Activated B cell treated with CpG ODN at 0.5 μM for 24 hours (primary cell): ENCODE measurements around the gene CCNB2. TPM values are rescaled to one million over a fixed set of nuclear protein-coding genes. Genes with fewer than 3 reads are reported as not detected.

Experiments used
- ATAC-seq: fragments of 200-7000 bp; cut with Tn5 transposase; one replicate; pipeline ENCODE4 v1.10.0; 2021; ENCODE audit warnings: low read depth, mild to moderate bottlenecking, moderate library complexity
- CTCF ChIA-PET: fragments of 350-600 bp; sonication (Branson Sonifier 250); formaldehyde crosslinking; loops from one replicate; lab custom pipeline; 2021; ENCODE audit warnings: antibody characterized with exemption; lab: Charles Lee
- POLR2A ChIA-PET: fragments of 350-600 bp; sonication (Branson Sonifier 250); formaldehyde crosslinking; loops from one replicate; lab custom pipeline; 2021; ENCODE audit warnings: antibody characterized with exemption; lab: Charles Lee
- DNase-seq: peaks from one replicate; pipeline ENCODE4 v3.0.0; 2022
- H3K27ac Mint-ChIP-seq: one replicate; pipeline ENCODE4 v1.8.0; 2020; ENCODE audit warnings: mixed read lengths
- H3K27me3 Mint-ChIP-seq: one replicate; pipeline ENCODE4 v1.8.0; 2021; ENCODE audit warnings: mixed read lengths
- H3K36me3 Mint-ChIP-seq: one replicate; pipeline ENCODE4 v1.8.0; 2021; ENCODE audit warnings: low read depth, mixed read lengths
- H3K4me1 Mint-ChIP-seq: one replicate; pipeline ENCODE4 v1.8.0; 2021; ENCODE audit warnings: mixed read lengths
- H3K4me3 Mint-ChIP-seq: one replicate; pipeline ENCODE4 v1.8.0; 2020; ENCODE audit warnings: mild to moderate bottlenecking, mixed read lengths
- H3K9me3 Mint-ChIP-seq: one replicate; pipeline ENCODE4 v1.8.0; 2020; ENCODE audit warnings: mixed read lengths
- CTCF ChIP-seq: fragments of 200-600 bp; IDR thresholded peaks from one replicate; pipeline ENCODE4 v1.8.0; 2022; ENCODE audit warnings: antibody characterized with exemption, mild to moderate bottlenecking
- intact Hi-C: fragments of 100-400 bp; cut with micrococcal nuclease; formaldehyde crosslinking; loops from one replicate; pipeline ENCODE4 v1.15.1; 2024
- total RNA-seq: library from RNA; stranded (reverse); gene quantifications from 2 replicates; pipeline ENCODE4 v1.2.3, GENCODE V29; 2022

The CCNB2 gene
- total RNA-seq, 1 donor from 2014 or later, result 0.82 TPM

GRCh38 chr15:59174151-59174834 lies 69.3 kb downstream of the CCNB2 start:
- H3K4me3 Mint-ChIP-seq, result no peak overlapping the region
- DNase-seq (no peak), ATAC-seq (no peak)
- H3K9me3 Mint-ChIP-seq, result peaks cover 2% of the 10 kb centered on the region
- CTCF ChIA-PET, result interaction anchor here (0.9 to 2.3 kb wide), 12 partner anchors 17 to 354 kb away, joined by 3 to 29 read pairs (median 4); no protein-coding TSS in a partner anchor
- peaks cover 19% of the 10 kb centered on the region for H3K4me1 Mint-ChIP-seq
- H3K27me3 Mint-ChIP-seq, result no peaks in the 10 kb centered on the region
- H3K27ac Mint-ChIP-seq, result no peak overlapping the region
- no peak for TF ChIP-seq CTCF
- intact Hi-C loops, result loop anchor here (1.0 to 10.0 kb wide), 2 partner anchors 201 to 217 kb away; partner anchors contain the start of gene MYO1E
- H3K36me3 Mint-ChIP-seq, result peaks cover 90% of the 10 kb centered on the region
- POLR2A ChIA-PET, result interaction anchor here (0.6 to 1.8 kb wide), 3 partner anchors 79 to 319 kb away, joined by 4 to 6 read pairs (median 4); no protein-coding TSS in a partner anchor

Other genes starting within 250 kb of the CCNB2 start
- gene SLTM, start 171.5 kb upstream of the CCNB2 start, total RNA-seq, result 124 and 159 TPM in 2 replicates
- gene RNF111, start 117.5 kb upstream of the CCNB2 start, total RNA-seq, result 52.5 and 55.8 TPM in 2 replicates
- not detected in 2 replicates for gene LDHAL6B, start 101.7 kb downstream of the CCNB2 start, total RNA-seq